ENCODE measurements around the gene TMIGD1.

GRCh38 chr17:30346221-30346795, 12.5 kb upstream of the TMIGD1 start:
- no peak for TF ChIP-seq ZNF274 (IDR thresholded peaks at IDR 0.05; ENCODE audit: low read depth, low read length)
- no peak for TF ChIP-seq YY1 (IDR thresholded peaks at IDR 0.05; ENCODE audit: insufficient read depth, insufficient read length)
